Panc1 (cell line): ENCODE measurements around the gene SESTD1. TPM values are rescaled to one million over a fixed set of nuclear protein-coding genes. Genes with fewer than 3 reads are reported as not detected.
A peak's percentile ranks its signal among the peaks of the same experiment; 100 is the strongest.

Experiments used
- ATAC-seq: fragments of 200-7000 bp; cut with Tn5 transposase; 2 replicates; pipeline ENCODE4 v1.9.1; 2020; ENCODE audit warnings: mild to moderate bottlenecking, moderate library complexity
- BruUV-seq: library from RNA; stranded (reverse); fragments of 400-500 nt; replicated peaks from 2 replicates; lab custom pipeline; 2021; lab: Mats Ljungman, UMichigan
- CTCF ChIA-PET: fragments of 300-600 bp; sonication (Branson Sonifier 250); formaldehyde crosslinking; loops from one replicate; lab custom pipeline; 2022; ENCODE audit warnings: antibody characterized with exemption; lab: Charles Lee
- POLR2A ChIA-PET: fragments of 300-600 bp; sonication (Branson Sonifier 250); formaldehyde crosslinking; loops from one replicate; lab custom pipeline; 2022; ENCODE audit warnings: antibody characterized with exemption; lab: Charles Lee
- DNase-seq: peaks from one replicate; pipeline ENCODE4 v3.0.0-alpha.2; 2010; ENCODE audit warnings: low read depth, low spot score
- H3K27ac ChIP-seq: 2 replicates; pipeline ENCODE4 v1.5.1; 2011; ENCODE audit warnings: mild to moderate bottlenecking, low read length, inconsistent platforms
- H3K27me3 ChIP-seq: fragments of 200-500 bp; sonication (Bioruptor generic); 2 replicates; pipeline ENCODE4 v1.6.0; 2014; ENCODE audit warnings: low read length, inconsistent platforms; ENCODE audit not compliant: control insufficient read depth, insufficient read depth
- H3K36me3 ChIP-seq: fragments of 200-500 bp; sonication (Bioruptor generic); 2 replicates; pipeline ENCODE4 v1.5.1; 2014; ENCODE audit warnings: inconsistent platforms, mild to moderate bottlenecking, low read length, moderate library complexity; ENCODE audit not compliant: control insufficient read depth, insufficient read depth
- H3K4me1 ChIP-seq: 2 replicates; pipeline ENCODE4 v1.5.1; 2011; ENCODE audit warnings: inconsistent platforms, mild to moderate bottlenecking, low read length, moderate library complexity; ENCODE audit not compliant: control insufficient read depth, insufficient read depth
- H3K4me3 ChIP-seq, 2 experiments: 2 replicates each; pipeline ENCODE4 v1.5.1; 2011 to 2012; ENCODE audit warnings: low read depth in 2 of 2, low read length in 2 of 2, mild to moderate bottlenecking in 2 of 2, inconsistent platforms in 1 of 2, moderate library complexity in 1 of 2
- H3K9me3 ChIP-seq: fragments of 200-500 bp; sonication (Bioruptor generic); 2 replicates; pipeline ENCODE4 v1.5.1; 2014; ENCODE audit warnings: low read depth, mild to moderate bottlenecking, inconsistent platforms, low read length, moderate library complexity; ENCODE audit not compliant: control insufficient read depth, insufficient read depth
- CTCF ChIP-seq: fragments of 450-650 bp; IDR thresholded peaks from 2 replicates; pipeline ENCODE4 v1.5.1; 2017; ENCODE audit warnings: mild to moderate bottlenecking
- POLR2AphosphoS5 ChIP-seq: IDR thresholded peaks from 2 replicates; pipeline ENCODE4 v1.6.1; 2012; ENCODE audit warnings: mild to moderate bottlenecking, low read depth, low read length, moderate library complexity
- REST ChIP-seq, 2 experiments: IDR thresholded peaks; 2 replicates each; pipeline ENCODE4 v1.6.1; 2011 to 2012; ENCODE audit warnings: low read depth in 2 of 2, control low read depth in 1 of 2, low read length in 1 of 2, mild to moderate bottlenecking in 1 of 2, moderate library complexity in 1 of 2; ENCODE audit not compliant: insufficient read depth in 1 of 2
- SIN3A ChIP-seq: IDR thresholded peaks from 2 replicates; pipeline ENCODE4 v1.6.1; 2012; ENCODE audit warnings: low read depth, mild to moderate bottlenecking, low read length, moderate library complexity, borderline replicate concordance; ENCODE audit not compliant: insufficient read depth
- TCF7L2 ChIP-seq: IDR thresholded peaks from 2 replicates; pipeline ENCODE4 v1.6.1; 2011; ENCODE audit warnings: mild to moderate bottlenecking, low read depth, low read length, inconsistent platforms
- in situ Hi-C: cut with HindIII; loops from 2 replicates; pipeline ENCODE4 v1.10.0; 2016; ENCODE audit warnings: low sequenced_read_pairs, low pct_unique_long_range_greater_than_20kb
- intact Hi-C: fragments of 100-400 bp; cut with micrococcal nuclease; formaldehyde crosslinking; loops from one replicate; pipeline ENCODE4 v1.10.0; 2022; ENCODE audit not compliant: unreplicated experiment
- total RNA-seq: library from RNA; stranded (reverse); gene quantifications from one replicate; pipeline ENCODE4 v1.2.1, GENCODE V29; 2021; ENCODE audit not compliant: unreplicated experiment

SESTD1 gene
- total RNA-seq, 1 experiment from 2014 or later: 31.3 TPM

- Histone ChIP-seq H3K36me3 (no peaks in the 10 kb centered on the region; the same call in 1 of the 2 replicates), H3K9me3 (no peaks in the 10 kb centered on the region), H3K27ac (no peak overlapping the region), H3K27me3 (no peaks in the 10 kb centered on the region), H3K4me1 (no peaks in the 10 kb centered on the region), H3K4me3 (no peak overlapping the region)
- POLR2A ChIA-PET: no interaction called here
- intact Hi-C loops (loop anchor here (10.0 kb wide), 1 partner anchor 335 kb away; no protein-coding TSS in a partner anchor), in situ Hi-C loops (no loop called here)
- no TSS peak for BruUV-seq
- no peak for TF ChIP-seq REST (IDR thresholded peaks at IDR 0.05; ENCODE audit: insufficient read depth in 1 of 2, low read depth in 2 of 2, low read length in 1 of 2)
- peak; percentile 70; the same call in 1 of the 2 replicates for TF ChIP-seq CTCF
- TF ChIP-seq TCF7L2: no peak
- CTCF ChIA-PET: interaction anchor here (0.6 to 1.5 kb wide), 2 partner anchors 329 to 334 kb away, joined by 3 to 4 read pairs; no protein-coding TSS in a partner anchor
- ATAC-seq (no peak), DNase-seq (peak; percentile 12)
Measured at GRCh38 chr2:179129574-179130238, 134.9 kb downstream of the SESTD1 start.

GRCh38 chr2:179125404-179125803, 139.2 kb downstream of the SESTD1 start:
- ChIA-PET POLR2A (no interaction called here), CTCF (no interaction called here)
- no peaks in the 10 kb centered on the region for H3K27me3 ChIP-seq
- no peaks in the 10 kb centered on the region for H3K9me3 ChIP-seq
- no peak overlapping the region for H3K4me3 ChIP-seq
- H3K36me3 ChIP-seq: no peaks in the 10 kb centered on the region; the same call in 1 of the 2 replicates
- TF ChIP-seq CTCF (no peak), REST (IDR thresholded peaks at IDR 0.05; ENCODE audit: insufficient read depth in 1 of 2, low read depth in 2 of 2, low read length in 1 of 2) (no peak), TCF7L2 (no peak), POLR2AphosphoS5 (no peak), SIN3A (no peak)
- no peaks in the 10 kb centered on the region for H3K4me1 ChIP-seq
- ATAC-seq (no peak), DNase-seq (no peak)
- intact Hi-C loops: loop anchor here (10.0 kb wide), 1 partner anchor 331 kb away; no protein-coding TSS in a partner anchor
- no peak overlapping the region for H3K27ac ChIP-seq
- no TSS peak for BruUV-seq
- in situ Hi-C loops: no loop called here
